Natural killer cell treated with Interleukin-12 subunit alpha and Interleukin-12 subunit beta and Interleukin-15 and Interleukin-18, amount 100 ng/mL, for 72 hours (primary cell): Measurements from ENCODE around the gene BSDC1. TPM values are rescaled to one million over a fixed set of nuclear protein-coding genes. Genes with fewer than 3 reads are reported as not detected.
A peak's percentile ranks its signal among the peaks of the same experiment; 100 is the strongest.

ENCODE experiments used
- ATAC-seq, 2 donors: fragments of 150-1000 bp; cut with Tn5 transposase in 1 of 2; sonication (Bioruptor Pico), chemical (Tn5 transposase) in 1 of 2; 2 replicates each; pipeline ENCODE4 v1.10.0; 2021
- DNase-seq: peaks from one replicate; pipeline ENCODE4 v3.0.0; 2022; ENCODE audit warnings: low spot score
- H3K27ac Mint-ChIP-seq, 2 donors: 1 replicate in 1 of 2; 2 replicates in 1 of 2; pipeline ENCODE4 v1.8.0; 2022; ENCODE audit warnings: mixed read lengths in 2 of 2, mild to moderate bottlenecking in 1 of 2, moderate library complexity in 1 of 2
- H3K27me3 Mint-ChIP-seq, 2 donors: 1 replicate in 1 of 2; 2 replicates in 1 of 2; pipeline ENCODE4 v1.8.0; 2022; ENCODE audit warnings: mixed read lengths in 2 of 2
- H3K36me3 Mint-ChIP-seq: one replicate; pipeline ENCODE4 v1.8.0; 2022; ENCODE audit warnings: mixed read lengths
- H3K4me1 Mint-ChIP-seq, 2 donors: 1 replicate in 1 of 2; 2 replicates in 1 of 2; pipeline ENCODE4 v1.8.0; 2022; ENCODE audit warnings: low read depth in 2 of 2, mixed read lengths in 2 of 2, mild to moderate bottlenecking in 1 of 2
- H3K4me3 Mint-ChIP-seq: one replicate; pipeline ENCODE4 v1.8.0; 2022; ENCODE audit warnings: mixed read lengths
- H3K9me3 Mint-ChIP-seq: 2 replicates; pipeline ENCODE4 v1.8.0; 2022; ENCODE audit warnings: mixed read lengths
- total RNA-seq, 2 donors: library from RNA; stranded (reverse); gene quantifications; one replicate each; pipeline ENCODE4 v1.2.3, GENCODE V29; 2022

Gene BSDC1
- total RNA-seq, 2 donors from 2014 or later = 55.6 to 68.2 TPM

GRCh38 chr1:32334274-32334861 is 59.9 kb downstream of the BSDC1 start:
- Mint-ChIP-seq H3K27ac (peak overlapping the region in 1 of 2 donors; percentile 21), H3K4me1 (peaks cover 35 to 44% of the 10 kb centered on the region in 2 donors), H3K4me3 (peak overlapping the region; percentile 82), H3K9me3 (no peaks in the 10 kb centered on the region), H3K36me3 (peaks cover 25% of the 10 kb centered on the region), H3K27me3 (no peaks in the 10 kb centered on the region)
- no peak for DNase-seq
- no peak for ATAC-seq

GRCh38 chr1:32333251-32333963 is 60.8 kb downstream of the BSDC1 start:
- H3K4me1 Mint-ChIP-seq = peaks cover 27 to 36% of the 10 kb centered on the region in 2 donors
- peak overlapping the region in 1 of 2 donors; percentile 21 for H3K27ac Mint-ChIP-seq
- H3K27me3 Mint-ChIP-seq = no peaks in the 10 kb centered on the region
- DNase-seq (no peak), ATAC-seq (no peak)
- no peak overlapping the region for H3K4me3 Mint-ChIP-seq
- peaks cover 29% of the 10 kb centered on the region for H3K36me3 Mint-ChIP-seq
- H3K9me3 Mint-ChIP-seq = no peaks in the 10 kb centered on the region

- H3K27me3 Mint-ChIP-seq = no peaks in the 10 kb centered on the region
- no peak overlapping the region for H3K27ac Mint-ChIP-seq
- peaks cover 18 to 28% of the 10 kb centered on the region in 2 donors for H3K4me1 Mint-ChIP-seq
- no peaks in the 10 kb centered on the region for H3K9me3 Mint-ChIP-seq
- no peak for DNase-seq
- H3K4me3 Mint-ChIP-seq = no peak overlapping the region
- no peak for ATAC-seq
- H3K36me3 Mint-ChIP-seq = peaks cover 29% of the 10 kb centered on the region
Measured at GRCh38 chr1:32332290-32333079, 61.8 kb downstream of the BSDC1 start.

GRCh38 chr1:32331549-32331948 is 62.7 kb downstream of the BSDC1 start:
- Mint-ChIP-seq H3K4me1 (peaks cover 11 to 21% of the 10 kb centered on the region in 2 donors), H3K36me3 (peaks cover 29% of the 10 kb centered on the region), H3K4me3 (no peak overlapping the region), H3K27ac (no peak overlapping the region), H3K9me3 (no peaks in the 10 kb centered on the region), H3K27me3 (no peaks in the 10 kb centered on the region)
- no peak for DNase-seq
- no peak for ATAC-seq

GRCh38 chr1:32330558-32331151 is 63.6 kb downstream of the BSDC1 start:
- no peaks in the 10 kb centered on the region for H3K9me3 Mint-ChIP-seq
- no peak overlapping the region for H3K27ac Mint-ChIP-seq
- H3K27me3 Mint-ChIP-seq = no peaks in the 10 kb centered on the region
- peaks cover 29% of the 10 kb centered on the region for H3K36me3 Mint-ChIP-seq
- DNase-seq (no peak), ATAC-seq (no peak)
- no peak overlapping the region for H3K4me3 Mint-ChIP-seq
- peaks cover 11 to 21% of the 10 kb centered on the region in 2 donors for H3K4me1 Mint-ChIP-seq

- Mint-ChIP-seq H3K36me3 (peaks cover 35% of the 10 kb centered on the region), H3K4me1 (peaks cover 9 to 22% of the 10 kb centered on the region in 2 donors), H3K27ac (peak overlapping the region; percentile 4 to 50), H3K27me3 (no peaks in the 10 kb centered on the region), H3K4me3 (no peak overlapping the region), H3K9me3 (no peaks in the 10 kb centered on the region)
- DNase-seq = no peak
- ATAC-seq = no peak
Measured at GRCh38 chr1:32329931-32330466, 64.2 kb downstream of the BSDC1 start.

GRCh38 chr1:32327204-32327603 is 67.0 kb downstream of the BSDC1 start:
- Mint-ChIP-seq H3K27me3 (no peaks in the 10 kb centered on the region), H3K9me3 (no peaks in the 10 kb centered on the region), H3K4me1 (peaks cover 6 to 17% of the 10 kb centered on the region in 2 donors), H3K27ac (no peak overlapping the region), H3K4me3 (no peak overlapping the region), H3K36me3 (peaks cover 33% of the 10 kb centered on the region)
- ATAC-seq (no peak), DNase-seq (no peak)

GRCh38 chr1:32321712-32322291 is 72.4 kb downstream of the BSDC1 start:
- ATAC-seq (peak; percentile 56 to 59), DNase-seq (no peak)
- no peaks in the 10 kb centered on the region for H3K9me3 Mint-ChIP-seq
- no peaks in the 10 kb centered on the region for H3K27me3 Mint-ChIP-seq
- H3K4me1 Mint-ChIP-seq = peaks cover 16 to 28% of the 10 kb centered on the region in 2 donors
- peak overlapping the region; percentile 35 for H3K4me3 Mint-ChIP-seq
- peak overlapping the region; percentile 59 to 84 for H3K27ac Mint-ChIP-seq
- peaks cover 12% of the 10 kb centered on the region for H3K36me3 Mint-ChIP-seq

- no peak for ATAC-seq
- no peaks in the 10 kb centered on the region for H3K9me3 Mint-ChIP-seq
- peaks cover 22 to 34% of the 10 kb centered on the region in 2 donors for H3K4me1 Mint-ChIP-seq
- H3K27me3 Mint-ChIP-seq = no peaks in the 10 kb centered on the region
- H3K27ac Mint-ChIP-seq = no peak overlapping the region
- peaks cover 5% of the 10 kb centered on the region for H3K36me3 Mint-ChIP-seq
- no peak for DNase-seq
- H3K4me3 Mint-ChIP-seq = no peak overlapping the region
Measured at GRCh38 chr1:32318127-32318869, 75.9 kb downstream of the BSDC1 start.

- Mint-ChIP-seq H3K9me3 (no peaks in the 10 kb centered on the region), H3K27me3 (no peaks in the 10 kb centered on the region), H3K36me3 (peaks cover 5% of the 10 kb centered on the region), H3K4me1 (peaks cover 18 to 24% of the 10 kb centered on the region in 2 donors), H3K4me3 (no peak overlapping the region), H3K27ac (peak overlapping the region in 1 of 2 donors; percentile 58)
- DNase-seq (no peak), ATAC-seq (no peak)
Measured at GRCh38 chr1:32316903-32317277, 77.4 kb downstream of the BSDC1 start.
